Activated CD8-positive, alpha-beta memory T cell treated with anti-CD3 and anti-CD28 coated beads for 24 hours (primary cell): ENCODE data around the gene ATP6V0C.
"Not testable (repeated sequence)": the region's sequence is repeated elsewhere in the genome, so short reads cannot be mapped to it uniquely, and the experiment has no call there.

Experiments
- DNase-seq: peaks from one replicate; pipeline ENCODE4 v3.0.0-alpha.2; 2020

The ATP6V0C gene

GRCh38 chr16:2475413-2476344 is 38.1 kb upstream of the ATP6V0C start:
- peak; percentile 80 for DNase-seq

DNA sequence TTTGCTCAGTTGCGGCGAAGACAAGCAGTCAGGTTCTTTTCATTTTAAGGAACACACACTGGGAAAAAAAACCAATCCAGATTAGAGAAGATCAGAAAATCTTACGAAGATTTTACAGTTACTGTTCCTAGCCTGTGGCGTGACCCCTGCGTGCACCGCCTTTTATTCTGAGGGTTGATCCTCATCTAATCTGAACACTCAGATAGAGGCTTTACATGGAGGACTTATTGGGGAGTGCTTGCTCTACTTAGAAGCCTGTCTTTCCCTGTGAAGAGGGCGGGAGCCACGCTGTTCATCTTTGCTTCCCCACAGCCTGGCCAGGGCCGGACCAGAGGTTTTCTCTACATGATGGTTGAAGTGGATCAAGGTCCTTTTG is 37.4 kb upstream of the ATP6V0C start:
- no peak for DNase-seq

DNA sequence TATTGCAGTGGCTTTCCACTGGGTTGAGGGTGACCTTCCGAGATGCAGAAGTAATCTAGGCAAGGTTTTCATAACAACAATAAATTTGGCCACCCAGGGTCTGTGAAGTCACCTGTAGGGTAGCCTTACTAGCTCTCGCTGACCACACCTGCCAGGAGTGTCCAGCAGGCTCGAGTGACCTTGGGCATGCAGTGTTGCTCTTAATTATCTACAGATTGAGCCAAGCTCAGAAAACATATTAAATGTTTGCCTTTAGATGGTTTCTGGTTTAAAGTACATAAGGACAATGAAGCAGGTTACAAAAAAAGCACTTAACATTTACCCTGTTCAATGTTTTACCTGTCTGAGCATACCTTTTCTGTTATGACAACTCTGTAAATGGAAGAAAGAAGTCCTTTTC is 37.0 kb upstream of the ATP6V0C start:
- DNase-seq, result no peak

DNA sequence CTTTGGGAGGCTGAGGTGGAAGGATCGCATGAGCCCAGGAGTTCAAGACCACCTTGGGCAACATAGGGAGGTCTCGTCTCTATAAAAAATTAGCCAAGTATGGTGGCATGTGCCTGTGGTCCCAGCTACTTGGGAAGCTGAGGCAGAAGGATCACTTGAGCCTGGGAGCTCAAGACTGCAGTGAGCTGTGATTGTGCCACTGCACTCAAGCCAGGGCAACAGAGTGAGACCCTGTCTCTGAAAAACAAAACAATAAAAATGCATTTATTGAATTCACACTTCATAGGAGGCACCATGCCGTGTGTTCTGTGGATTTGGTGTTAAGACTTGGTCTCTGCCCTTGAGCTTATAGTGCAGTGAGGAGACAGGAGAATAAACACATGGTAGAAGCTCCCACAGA is 36.4 kb upstream of the ATP6V0C start:
- DNase-seq, result no peak

DNA sequence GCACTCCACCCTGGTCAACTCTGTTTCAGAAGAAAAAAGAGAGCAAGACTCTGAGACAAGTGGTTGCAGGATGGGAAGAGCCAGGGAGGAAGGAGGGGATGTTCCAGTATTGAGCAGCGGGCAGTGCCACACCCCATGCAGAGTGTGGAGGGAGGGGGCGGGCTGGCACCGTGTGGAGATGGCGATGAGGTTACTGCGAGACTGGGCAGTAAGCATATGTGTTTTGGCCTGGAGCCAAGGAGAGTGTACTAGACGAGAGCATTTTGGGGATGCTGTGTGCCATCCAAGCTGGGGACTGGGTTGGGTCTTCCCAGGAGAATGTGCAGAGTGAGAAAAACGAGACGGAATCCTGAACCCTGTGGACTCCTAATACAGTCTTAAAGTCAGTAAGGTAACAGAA is 35.5 kb upstream of the ATP6V0C start:
- no peak for DNase-seq

DNA sequence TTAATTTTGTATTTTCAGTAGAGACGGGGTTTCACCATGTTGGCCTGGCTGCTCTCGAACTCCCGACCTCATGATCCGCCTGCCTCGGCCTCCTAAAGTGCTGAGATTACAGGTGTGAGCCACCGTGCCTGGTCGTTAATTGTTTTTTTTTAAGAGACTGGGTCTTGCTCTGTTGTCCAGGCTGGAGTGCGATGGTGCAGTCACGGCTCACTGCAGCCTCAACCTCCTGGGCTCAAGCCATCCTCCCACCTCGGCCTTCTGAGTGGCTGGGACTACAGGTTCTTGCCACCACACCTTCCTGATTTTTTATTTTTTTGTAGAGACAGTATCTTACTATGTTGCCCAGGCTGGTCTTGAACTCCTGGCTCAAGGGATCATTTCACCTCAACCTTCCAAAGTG is 33.8 kb upstream of the ATP6V0C start:
- DNase-seq, result not testable (repeated sequence)

- no peak for DNase-seq
These were observed 32.8 kb upstream of the ATP6V0C start for GRCh38 chr16:2480948-2481347.

- no peak for DNase-seq
These were observed 32.1 kb upstream of the ATP6V0C start for GRCh38 chr16:2481676-2482075.

DNA sequence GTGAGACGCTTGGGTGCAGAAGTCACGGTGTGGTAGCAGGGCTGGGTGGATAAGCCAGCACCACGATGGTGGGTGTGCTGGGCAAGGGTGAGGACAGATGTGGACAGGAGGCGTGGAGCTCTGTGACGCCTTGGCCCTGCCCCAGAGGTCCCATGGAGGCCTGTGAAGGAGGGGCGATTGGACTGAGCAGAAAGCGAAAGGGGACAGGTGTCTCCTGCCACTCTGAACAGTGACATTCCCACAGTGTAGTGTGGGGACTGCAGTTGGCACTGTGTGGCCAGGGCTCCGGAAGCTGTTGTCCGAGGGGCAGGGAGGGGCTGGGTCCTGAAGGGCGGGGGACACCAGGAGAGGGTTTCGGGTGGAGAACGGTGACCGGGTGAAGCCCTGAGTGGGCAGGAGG is 31.5 kb upstream of the ATP6V0C start:
- no peak for DNase-seq

DNA sequence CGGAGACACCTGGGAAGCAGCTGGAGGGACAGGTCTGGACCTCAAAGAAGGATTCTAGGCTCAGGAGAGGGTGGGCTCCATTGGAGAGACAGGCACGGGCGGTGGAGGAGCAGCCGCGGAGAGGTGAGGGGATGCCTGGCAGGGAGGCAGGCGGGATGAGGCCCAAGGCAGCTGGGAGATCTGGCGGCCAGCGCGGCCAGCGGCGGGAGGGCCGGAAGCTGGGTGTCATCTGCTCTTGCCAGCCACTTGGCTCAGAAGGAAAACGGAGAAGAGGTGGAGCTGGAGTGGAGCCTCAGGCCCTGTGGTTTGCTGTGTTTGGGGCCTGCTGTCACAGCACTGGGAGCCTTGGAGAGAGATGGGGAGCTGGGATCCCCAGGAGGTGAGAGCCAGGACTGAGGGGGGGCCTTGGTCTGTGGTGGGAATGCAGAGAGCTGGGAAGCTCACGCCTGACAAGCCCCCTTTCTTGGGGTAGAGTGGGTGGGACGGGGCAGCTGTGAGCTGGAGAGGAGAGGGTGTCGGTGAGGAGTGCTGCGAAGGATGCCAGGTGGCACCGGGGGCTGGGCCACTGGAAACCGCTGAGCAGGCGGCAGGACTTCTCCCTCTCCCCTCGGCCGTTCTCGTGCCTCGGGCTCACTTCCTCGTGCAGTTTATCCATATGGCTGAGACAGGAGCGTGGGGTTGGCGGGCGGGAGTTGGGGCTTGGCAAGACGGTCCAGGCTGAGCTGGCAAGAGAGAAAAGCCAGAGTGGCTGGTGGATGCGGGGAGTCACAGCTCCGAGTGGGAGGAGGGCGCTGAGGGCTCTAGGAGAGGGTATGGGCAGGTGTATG is 30.8 kb upstream of the ATP6V0C start:
- DNase-seq, result no peak

DNA sequence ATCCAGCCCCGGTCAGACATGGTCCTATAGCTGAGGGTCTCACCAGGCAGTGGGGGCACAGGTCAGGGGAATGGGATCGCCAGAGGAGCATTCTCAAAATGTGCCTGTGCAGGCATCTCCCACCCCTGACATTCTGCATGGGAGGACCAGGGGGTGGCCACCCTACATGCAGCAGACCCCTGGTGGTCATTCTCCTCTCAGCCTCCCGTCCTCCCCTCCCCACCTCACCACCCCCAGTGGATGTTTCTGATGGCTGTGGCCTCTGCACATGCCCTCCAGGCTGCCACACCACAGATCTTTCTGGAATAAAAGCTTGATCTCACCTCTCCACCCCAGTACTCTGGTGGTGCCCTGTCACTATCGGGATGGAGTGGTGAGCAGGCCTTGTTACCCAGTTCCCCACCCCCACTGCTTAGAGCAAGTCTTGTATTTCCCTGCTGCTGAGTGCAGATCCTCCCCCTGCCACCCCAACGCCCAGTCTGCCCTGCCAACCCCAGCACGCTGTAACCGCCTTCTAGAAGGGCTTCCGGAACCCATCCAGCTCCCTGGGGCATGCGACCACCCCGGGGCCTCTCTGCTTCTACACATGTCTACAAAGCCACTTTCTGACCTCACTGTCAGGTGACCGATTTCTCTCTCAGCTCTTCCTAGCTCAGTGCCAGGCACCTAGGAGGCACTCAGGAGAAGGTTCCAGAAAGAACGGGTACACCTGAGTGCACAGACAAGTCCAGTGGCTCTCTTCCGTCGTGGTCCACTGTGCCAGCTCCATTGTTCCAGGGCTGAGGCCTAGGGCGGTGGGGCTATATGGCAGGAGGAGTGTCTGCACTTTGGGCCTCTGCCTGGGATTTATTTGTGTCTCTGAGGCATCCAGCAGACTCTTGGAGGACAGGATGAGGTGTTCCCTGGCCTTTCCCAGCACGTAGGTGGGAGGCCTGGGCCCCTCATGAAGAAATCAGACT is 29.5 kb upstream of the ATP6V0C start:
- DNase-seq, result no peak

DNA sequence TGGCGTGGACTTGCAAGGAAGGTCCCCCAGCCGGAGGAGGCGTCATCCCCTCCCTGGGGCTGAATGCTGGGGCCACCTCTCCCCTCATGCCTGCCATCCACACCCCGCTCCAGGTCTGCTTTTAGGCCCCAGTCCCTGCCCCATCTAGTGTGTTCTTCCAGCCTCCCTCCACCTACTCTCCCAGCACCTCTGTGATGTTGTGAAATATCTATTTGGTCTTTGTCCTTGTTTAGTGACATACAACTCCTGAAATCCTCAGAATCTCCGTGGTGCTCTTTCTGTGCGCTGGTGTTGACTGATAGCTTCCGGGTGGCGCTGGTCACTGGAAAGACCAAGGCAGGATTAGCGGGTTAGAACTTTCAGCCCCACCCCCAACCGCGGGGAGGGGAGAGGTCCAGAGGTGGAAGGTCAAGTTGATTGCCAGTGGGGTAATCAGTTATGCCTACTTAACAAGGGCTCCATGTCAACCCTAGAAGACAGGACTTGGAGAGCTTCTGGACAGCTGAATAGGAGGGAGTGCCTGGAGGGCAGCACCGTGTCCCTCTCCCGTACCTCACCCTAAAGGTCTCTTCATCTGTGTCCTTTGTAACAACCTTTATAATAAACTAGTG is 28.7 kb upstream of the ATP6V0C start:
- no peak for DNase-seq

DNA sequence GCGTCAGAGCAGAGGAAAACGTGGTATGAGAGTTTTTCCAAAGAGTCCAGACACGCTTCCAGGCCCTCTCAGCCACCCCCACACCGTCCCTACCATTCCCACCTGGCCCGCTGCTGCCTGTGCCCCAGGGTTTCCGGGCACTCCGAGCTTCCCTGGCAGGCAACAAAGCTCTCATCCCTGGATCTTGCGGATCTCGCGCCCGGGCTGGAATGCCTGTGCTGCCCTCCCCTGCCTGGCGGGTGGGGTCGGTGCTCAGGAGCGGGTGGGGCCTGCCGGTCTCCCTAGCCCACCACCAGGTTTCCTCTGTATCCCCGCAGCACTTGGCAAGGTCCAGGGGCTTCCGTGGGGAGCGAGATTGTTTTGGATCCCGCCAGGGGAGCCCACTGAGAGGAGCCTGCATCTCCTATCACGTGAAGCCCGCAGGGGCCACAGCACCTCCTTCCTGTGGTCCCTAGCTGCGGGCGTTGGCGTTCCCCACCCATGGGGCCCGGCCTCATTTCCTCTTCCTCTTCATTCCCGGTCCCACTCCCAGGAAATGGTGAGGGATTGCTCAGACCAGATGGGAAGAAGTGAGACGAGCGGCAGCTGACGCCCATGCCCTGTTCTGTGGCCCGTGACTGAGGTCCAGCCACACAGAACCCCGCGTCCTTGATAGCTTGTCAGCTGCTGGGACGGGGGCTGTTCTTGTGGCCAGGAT is 27.8 kb upstream of the ATP6V0C start:
- no peak for DNase-seq

- DNase-seq, result peak; percentile 84
These were observed 26.9 kb upstream of the ATP6V0C start for GRCh38 chr16:2486645-2487516.

- no peak for DNase-seq
These were observed 26.3 kb upstream of the ATP6V0C start for GRCh38 chr16:2487517-2487842.

- no peak for DNase-seq
These were observed 25.7 kb upstream of the ATP6V0C start for GRCh38 chr16:2487903-2488531.

DNA sequence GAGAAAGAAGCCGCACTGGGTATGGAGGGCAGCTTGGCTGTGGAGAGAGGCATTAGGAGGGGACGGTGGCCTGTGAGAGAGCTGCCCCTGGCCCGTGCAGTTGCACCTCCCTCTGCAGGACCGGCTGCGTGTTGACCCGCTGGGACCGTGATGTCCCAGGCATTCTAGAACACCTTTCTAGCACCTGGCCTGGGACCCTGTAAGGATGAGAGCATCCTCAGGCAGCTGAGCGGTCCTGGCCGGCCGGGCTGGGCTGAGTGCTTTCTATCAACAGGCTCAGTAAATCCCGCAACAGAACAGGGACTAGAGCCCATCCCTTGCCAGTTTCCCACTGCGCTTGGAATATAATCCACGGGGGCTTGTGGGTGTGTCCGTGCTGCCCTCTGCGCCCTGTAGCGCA is 24.2 kb upstream of the ATP6V0C start:
- DNase-seq, result no peak

DNA sequence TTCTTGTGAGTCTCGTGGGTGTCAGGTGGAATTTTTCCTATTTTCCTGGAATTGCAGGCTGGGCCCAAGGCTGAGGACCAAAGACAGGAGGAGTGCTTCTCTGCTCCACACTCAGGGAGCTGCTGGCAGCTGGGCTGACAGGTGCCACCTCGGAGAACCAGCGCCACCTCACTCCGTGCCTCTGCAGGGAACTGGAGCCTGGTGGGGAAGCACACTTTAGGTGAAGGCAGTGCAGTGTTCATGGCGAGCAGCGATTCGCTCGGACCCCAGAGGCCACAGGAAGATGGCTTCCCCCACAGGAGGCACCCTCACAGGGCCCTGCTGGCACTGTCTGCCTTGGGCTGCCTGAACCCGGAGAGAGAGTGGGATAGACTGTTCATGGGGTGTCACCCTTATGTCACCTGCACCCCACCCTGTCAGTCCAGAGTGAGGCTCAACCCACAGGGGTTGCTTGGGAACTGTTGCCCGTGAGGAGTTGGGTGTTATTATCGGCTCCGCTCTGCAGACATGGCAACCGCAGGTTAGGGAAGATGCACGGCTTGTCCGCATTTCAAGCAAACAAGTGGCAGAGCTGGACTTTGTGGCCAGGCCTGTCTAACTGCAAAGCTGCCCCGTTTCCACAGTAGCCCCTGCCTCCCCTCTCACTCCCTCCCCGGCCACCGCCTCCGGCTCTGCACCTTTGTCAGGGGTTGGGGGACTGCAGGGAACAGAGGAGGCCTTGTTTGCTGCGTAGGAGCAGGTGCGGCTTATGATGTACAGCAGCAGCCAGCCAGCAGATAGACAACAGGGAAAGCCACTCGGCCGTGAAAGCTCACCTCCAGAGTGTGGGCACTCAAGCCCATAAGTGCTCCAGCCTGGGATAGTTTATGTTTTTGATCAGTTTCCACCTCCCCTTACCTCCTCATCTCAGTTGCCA is 23.3 kb upstream of the ATP6V0C start:
- DNase-seq, result no peak

DNA sequence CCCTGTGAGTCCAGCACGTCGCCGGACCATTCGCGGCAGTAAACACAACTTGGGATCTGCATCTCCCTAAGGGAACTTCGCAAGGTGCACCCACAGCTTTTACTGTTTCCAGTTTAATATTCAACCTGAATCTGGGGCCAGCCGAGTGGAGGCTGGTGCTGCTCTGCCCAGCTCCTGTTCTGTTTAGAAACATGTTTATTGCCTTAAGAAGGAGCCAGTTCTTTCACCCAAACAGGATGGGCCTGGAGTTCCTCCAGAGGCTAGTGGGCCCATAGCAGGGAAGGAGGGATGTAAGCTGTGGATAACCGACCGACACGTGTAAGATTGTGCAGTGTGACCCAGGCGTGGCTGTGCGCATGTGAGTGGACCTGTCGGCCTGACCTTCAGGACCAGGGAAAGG is 21.5 kb upstream of the ATP6V0C start:
- DNase-seq, result no peak
